ENCODE results near the gene RGL2.

- TF ChIP-seq CTCF (IDR thresholded peaks at IDR 0.05) (no peak), POLR2A (IDR thresholded peaks at IDR 0.05) (no peak)
Observed at GRCh38 chr6:33305052-33305451, 6.3 kb upstream of the RGL2 start.

Data from thyroid gland (tissue), 4 donors.